AG10803 (cell line): ENCODE data around the gene NHS.
A peak's percentile ranks its signal among the peaks of the same experiment; 100 is the strongest.

Experiments
- DNase-seq: peaks from one replicate; pipeline ENCODE4 v3.0.0; 2010; ENCODE audit warnings: low read depth
- H3K4me3 ChIP-seq: 2 replicates; pipeline ENCODE4 v1.5.1; 2011; ENCODE audit warnings: mild to moderate bottlenecking, low read length, control low read depth
- CTCF ChIP-seq: conservative IDR thresholded peaks from 2 replicates; pipeline ENCODE4 v1.5.1; 2011; ENCODE audit warnings: mild to moderate bottlenecking, low read length, control low read depth, inconsistent platforms

Gene NHS

GRCh38 chrX:17700976-17701375 is 326.0 kb downstream of the NHS start:
- no peak for TF ChIP-seq CTCF
- DNase-seq = no peak

GRCh38 chrX:17703201-17703600 is 328.2 kb downstream of the NHS start:
- DNase-seq = no peak
- TF ChIP-seq CTCF = no peak
- H3K4me3 ChIP-seq = no peak overlapping the region

More at GRCh38 chrX:17700976-17701375, 326.0 kb downstream of the NHS start:
- H3K4me3 ChIP-seq = no peak overlapping the region

DNA sequence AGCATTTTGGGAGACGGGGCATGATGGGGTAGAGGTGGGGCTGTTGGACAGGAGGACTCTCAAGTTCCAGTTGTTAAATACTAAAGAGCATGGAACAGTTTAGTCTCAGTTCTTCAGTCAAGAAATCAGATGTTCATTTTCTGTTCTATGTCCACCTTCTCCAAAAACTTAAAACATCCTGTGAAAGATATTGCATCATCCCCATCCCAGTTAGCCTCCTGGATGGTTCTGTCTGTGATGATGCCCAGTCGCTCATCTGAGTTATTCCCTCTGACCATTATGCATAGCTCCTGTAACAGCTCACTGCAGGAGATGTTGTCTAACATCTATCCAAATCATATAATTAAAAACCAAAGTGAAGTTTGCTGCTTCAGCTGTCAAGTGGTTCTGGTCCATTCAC is 330.2 kb downstream of the NHS start:
- DNase-seq = no peak
- no peak overlapping the region for H3K4me3 ChIP-seq
- TF ChIP-seq CTCF = no peak

DNA sequence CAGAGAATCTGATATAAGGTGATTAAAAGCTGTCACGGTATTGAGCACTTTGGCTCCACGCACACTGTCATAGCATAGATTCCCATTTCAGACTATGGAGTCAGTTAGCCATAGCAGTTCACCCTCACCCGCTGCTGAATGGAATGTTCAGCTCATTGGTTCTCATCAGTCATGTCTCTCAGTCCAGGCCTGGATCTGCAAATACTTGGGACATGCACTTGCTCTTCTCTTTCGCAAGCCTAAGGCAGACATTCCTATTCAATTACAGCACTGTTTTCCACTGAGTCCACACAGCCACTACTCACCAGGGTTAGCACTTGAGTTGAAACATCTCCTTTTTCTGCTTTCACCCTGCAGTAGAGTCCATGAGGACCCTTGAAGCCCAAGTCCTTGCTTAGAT is 331.7 kb downstream of the NHS start:
- no peak overlapping the region for H3K4me3 ChIP-seq
- DNase-seq = peak; percentile 90
- TF ChIP-seq CTCF = no peak

- DNase-seq = no peak
- no peak overlapping the region for H3K4me3 ChIP-seq
- no peak for TF ChIP-seq CTCF
Measured at GRCh38 chrX:17707731-17708130, 332.7 kb downstream of the NHS start.

GRCh38 chrX:17710871-17711301 is 335.9 kb downstream of the NHS start:
- DNase-seq = peak; percentile 56
- no peak overlapping the region for H3K4me3 ChIP-seq
- no peak for TF ChIP-seq CTCF

DNA sequence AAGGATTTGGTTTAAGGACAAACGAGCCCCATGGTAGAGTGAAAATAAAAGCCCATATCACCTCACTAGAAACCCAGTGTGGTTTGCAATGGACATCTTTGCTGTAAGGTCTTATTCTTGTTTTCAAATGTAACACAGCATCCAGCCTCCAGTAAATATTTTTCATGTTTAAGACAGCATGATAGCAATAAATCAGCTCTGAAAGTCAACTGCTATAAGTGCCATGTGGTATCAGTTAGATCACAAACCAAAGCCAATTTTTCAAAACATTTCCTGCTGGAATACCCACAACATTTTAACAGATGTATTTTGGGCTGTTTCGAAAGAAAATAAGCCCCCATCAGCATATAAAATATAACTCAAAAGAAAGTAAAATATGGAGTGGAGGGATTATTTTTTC is 338.3 kb downstream of the NHS start:
- H3K4me3 ChIP-seq = no peak overlapping the region
- TF ChIP-seq CTCF = no peak
- peak; percentile 38 for DNase-seq
